ENCODE data around the gene ZNF12.

DNA sequence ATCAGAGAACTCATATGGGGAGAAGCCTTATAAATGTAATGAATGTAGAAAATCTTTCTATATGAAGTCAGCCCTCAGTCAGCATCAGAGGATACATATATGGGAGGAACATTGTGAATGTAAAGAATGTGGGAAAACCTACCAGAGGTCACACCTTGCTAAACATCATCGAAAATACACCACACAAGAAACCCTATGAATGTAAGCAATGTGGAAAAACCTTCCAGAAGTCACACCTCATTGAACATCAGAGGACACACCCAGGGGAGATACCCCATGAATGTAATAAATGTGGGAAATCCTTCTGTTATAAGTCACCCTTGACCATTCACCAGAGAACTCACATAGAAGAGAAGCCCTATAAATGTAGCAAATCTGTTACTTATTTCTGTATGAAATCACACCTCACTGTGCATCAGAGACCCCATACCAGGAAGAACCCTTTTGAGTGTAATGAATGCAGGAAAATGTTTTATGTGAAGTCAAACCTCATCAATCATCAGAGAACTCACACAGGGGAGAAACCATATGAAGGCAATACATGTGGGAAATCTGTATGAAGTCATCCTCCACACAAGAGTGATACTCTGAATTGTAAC, 30.8 kb downstream of the ZNF12 start:
- no peak for TF ChIP-seq POLR2A (IDR thresholded peaks at IDR 0.05; ENCODE audit: low read depth, low read length)
- no peak for TF ChIP-seq TAF1 (IDR thresholded peaks at IDR 0.05; ENCODE audit: borderline replicate concordance, low read depth, low read length)

Data from GM12892 (cell line).